ENCODE data around the gene TNFAIP8L2.
A peak's percentile ranks its signal among the peaks of the same experiment; 100 is the strongest.
"Not testable (repeated sequence)": the region's sequence is repeated elsewhere in the genome, so short reads cannot be mapped to it uniquely, and the experiment has no call there.

The TNFAIP8L2 gene

GRCh38 chr1:151175863-151176262 lies 19.4 kb downstream of the TNFAIP8L2 start, which contains the start of gene TMOD4:
Gene TMOD4, minus strand, starts transcription at chr1:151175981. Its CDS starts 1,106 bp downstream, at chr1:151174875.
- no peaks in the 10 kb centered on the region for H3K4me1 ChIP-seq
- no peak within 1 kb of the TSS for H3K4me2 ChIP-seq (ENCODE audit: low read length)
- TF ChIP-seq CTCF (IDR thresholded peaks at IDR 0.05) = no peak
- no peaks in the 10 kb centered on the region for H3K36me3 ChIP-seq (ENCODE audit: control insufficient read depth, insufficient read depth, low read length)
- no peak within 1 kb of the TSS for H3K9ac ChIP-seq
- H2AFZ ChIP-seq = no peak within 1 kb of the TSS
- no peaks in the 10 kb centered on the region for H3K9me3 ChIP-seq (ENCODE audit: control insufficient read depth, low read length)
- H3K27ac ChIP-seq = no peak within 1 kb of the TSS
- H3K4me3 ChIP-seq (ENCODE audit: low read depth, low read length) = no peak within 1 kb of the TSS
- H3K79me2 ChIP-seq = no peaks in the 10 kb centered on the region
- H3K27me3 ChIP-seq (ENCODE audit: control insufficient read depth, insufficient read depth, low read length) = no peaks in the 10 kb centered on the region

- no peaks in the 10 kb centered on the region for H3K79me2 ChIP-seq
- no peak overlapping the region for H3K9ac ChIP-seq
- H3K27ac ChIP-seq = no peak overlapping the region
- H3K9me3 ChIP-seq (ENCODE audit: control insufficient read depth, low read length) = no peaks in the 10 kb centered on the region
- TF ChIP-seq CTCF (IDR thresholded peaks at IDR 0.05) = no peak
- H3K27me3 ChIP-seq (ENCODE audit: control insufficient read depth, insufficient read depth, low read length) = no peaks in the 10 kb centered on the region
- H3K36me3 ChIP-seq (ENCODE audit: control insufficient read depth, insufficient read depth, low read length) = no peaks in the 10 kb centered on the region
- no peak overlapping the region for H3K4me3 ChIP-seq (ENCODE audit: low read depth, low read length)
- no peak overlapping the region for H3K4me2 ChIP-seq (ENCODE audit: low read length)
- H3K4me1 ChIP-seq = no peaks in the 10 kb centered on the region
- H2AFZ ChIP-seq = no peak overlapping the region
These were observed 20.1 kb downstream of the TNFAIP8L2 start for GRCh38 chr1:151176514-151177045.

- Histone ChIP-seq H3K4me2 (ENCODE audit: low read length) (no peak overlapping the region), H3K79me2 (no peaks in the 10 kb centered on the region), H3K27ac (no peak overlapping the region), H3K4me3 (ENCODE audit: low read depth, low read length) (no peak overlapping the region), H3K36me3 (ENCODE audit: control insufficient read depth, insufficient read depth, low read length) (no peaks in the 10 kb centered on the region), H2AFZ (no peak overlapping the region), H3K27me3 (ENCODE audit: control insufficient read depth, insufficient read depth, low read length) (no peaks in the 10 kb centered on the region), H3K4me1 (no peaks in the 10 kb centered on the region), H3K9me3 (ENCODE audit: control insufficient read depth, low read length) (no peaks in the 10 kb centered on the region), H3K9ac (no peak overlapping the region)
- TF ChIP-seq CTCF (IDR thresholded peaks at IDR 0.05) = no peak
These were observed 27.8 kb downstream of the TNFAIP8L2 start for GRCh38 chr1:151184211-151184610.

- Histone ChIP-seq H3K36me3 (ENCODE audit: control insufficient read depth, insufficient read depth, low read length) (no peaks in the 10 kb centered on the region), H3K4me3 (ENCODE audit: low read depth, low read length) (no peak overlapping the region), H2AFZ (no peak overlapping the region), H3K4me2 (ENCODE audit: low read length) (no peak overlapping the region), H3K27ac (no peak overlapping the region), H3K9me3 (ENCODE audit: control insufficient read depth, low read length) (no peaks in the 10 kb centered on the region), H3K9ac (no peak overlapping the region), H3K27me3 (ENCODE audit: control insufficient read depth, insufficient read depth, low read length) (no peaks in the 10 kb centered on the region), H3K79me2 (no peaks in the 10 kb centered on the region), H3K4me1 (no peaks in the 10 kb centered on the region)
- no peak for TF ChIP-seq CTCF (IDR thresholded peaks at IDR 0.05)
These were observed 30.8 kb downstream of the TNFAIP8L2 start for GRCh38 chr1:151187205-151187604.

- H3K9me3 ChIP-seq (ENCODE audit: control insufficient read depth, low read length); H3K79me2 ChIP-seq; H3K27ac ChIP-seq; H3K4me1 ChIP-seq; H3K27me3 ChIP-seq (ENCODE audit: control insufficient read depth, insufficient read depth, low read length); H3K9ac ChIP-seq; H3K4me3 ChIP-seq (ENCODE audit: low read depth, low read length); H2AFZ ChIP-seq; H3K36me3 ChIP-seq (ENCODE audit: control insufficient read depth, insufficient read depth, low read length): not testable (repeated sequence)
- H3K4me2 ChIP-seq (ENCODE audit: low read length) = peak overlapping the region; percentile 66
These were observed 32.2 kb downstream of the TNFAIP8L2 start for GRCh38 chr1:151188667-151189066.

Data from parathyroid adenoma (tissue), 2 donors.